PFSK-1 (cell line): Measurements from ENCODE around the gene SELENOS.

Experiments
- FOXP2 ChIP-seq: optimal IDR thresholded peaks from 2 replicates; pipeline ENCODE3; 2011; ENCODE audit warnings: borderline replicate concordance, control low read depth, inconsistent platforms; ENCODE audit not compliant: insufficient read depth; ENCODE audit errors: extremely low read length, extremely low read depth
- POLR2AphosphoS5 ChIP-seq: IDR thresholded peaks from 2 replicates; pipeline ENCODE4 v1.6.1; 2012; ENCODE audit warnings: low read depth, mild to moderate bottlenecking, control low read depth, low read length, moderate library complexity
- REST ChIP-seq, 2 experiments: IDR thresholded peaks; 2 replicates each; pipeline versions ENCODE4 v1.6.1 to v1.8.0; 2011 to 2012; ENCODE audit warnings: low read depth in 2 of 2, low read length in 2 of 2, control low read depth in 1 of 2, inconsistent platforms in 1 of 2, mild to moderate bottlenecking in 1 of 2, moderate library complexity in 1 of 2; ENCODE audit not compliant: insufficient read depth in 1 of 2
- SIN3A ChIP-seq: IDR thresholded peaks from 2 replicates; pipeline ENCODE4 v1.6.1; 2012; ENCODE audit warnings: mild to moderate bottlenecking, low read length, moderate library complexity, borderline replicate concordance; ENCODE audit not compliant: insufficient read depth
- TAF1 ChIP-seq: IDR thresholded peaks from 2 replicates; pipeline ENCODE4 v1.6.1; 2012; ENCODE audit warnings: low read length, control low read depth, borderline replicate concordance; ENCODE audit not compliant: insufficient read depth

Gene SELENOS

GRCh38 chr15:101286471-101287114 is 9.3 kb upstream of the SELENOS start:
- no peak for TF ChIP-seq FOXP2
- TF ChIP-seq TAF1 = no peak
- no peak for TF ChIP-seq POLR2AphosphoS5
- no peak for TF ChIP-seq SIN3A
- no peak for TF ChIP-seq REST (IDR thresholded peaks at IDR 0.05; ENCODE audit: insufficient read depth in 1 of 2, low read depth in 2 of 2, low read length in 2 of 2)

- TF ChIP-seq SIN3A = no peak
Measured at GRCh38 chr15:101283931-101284330, 6.6 kb upstream of the SELENOS start.

GRCh38 chr15:101280007-101280406 is 2.7 kb upstream of the SELENOS start:
- TF ChIP-seq POLR2AphosphoS5 = no peak
- no peak for TF ChIP-seq REST (IDR thresholded peaks at IDR 0.05; ENCODE audit: insufficient read depth in 1 of 2, low read depth in 2 of 2, low read length in 2 of 2)

GRCh38 chr15:101277943-101278564 is 769 bp upstream of the SELENOS start:
- TF ChIP-seq TAF1 = no peak
- no peak for TF ChIP-seq REST (IDR thresholded peaks at IDR 0.05; ENCODE audit: insufficient read depth in 1 of 2, low read depth in 2 of 2, low read length in 2 of 2)
- TF ChIP-seq POLR2AphosphoS5 = no peak
- TF ChIP-seq FOXP2 = no peak
- no peak for TF ChIP-seq SIN3A

- no peak for TF ChIP-seq TAF1
- TF ChIP-seq SIN3A = no peak
- TF ChIP-seq REST (IDR thresholded peaks at IDR 0.05; ENCODE audit: insufficient read depth in 1 of 2, low read depth in 2 of 2, low read length in 2 of 2) = no peak
- TF ChIP-seq POLR2AphosphoS5 = no peak
- TF ChIP-seq FOXP2 = no peak
Measured at GRCh38 chr15:101276501-101277037, 716 bp downstream of the SELENOS start.
